ENCODE measurements around the gene ABCC3. TPM values are rescaled to one million over a fixed set of nuclear protein-coding genes. Genes with fewer than 3 reads are reported as not detected.
A peak's percentile ranks its signal among the peaks of the same experiment; 100 is the strongest.

Gene ABCC3
- total RNA-seq, 1 experiment from 2014 or later = 66.2 TPM

GRCh38 chr17:50719144-50719923 is 84.7 kb downstream of the ABCC3 start, which contains the start of gene LUC7L3 (continued):
- TF ChIP-seq, protein P1, sequence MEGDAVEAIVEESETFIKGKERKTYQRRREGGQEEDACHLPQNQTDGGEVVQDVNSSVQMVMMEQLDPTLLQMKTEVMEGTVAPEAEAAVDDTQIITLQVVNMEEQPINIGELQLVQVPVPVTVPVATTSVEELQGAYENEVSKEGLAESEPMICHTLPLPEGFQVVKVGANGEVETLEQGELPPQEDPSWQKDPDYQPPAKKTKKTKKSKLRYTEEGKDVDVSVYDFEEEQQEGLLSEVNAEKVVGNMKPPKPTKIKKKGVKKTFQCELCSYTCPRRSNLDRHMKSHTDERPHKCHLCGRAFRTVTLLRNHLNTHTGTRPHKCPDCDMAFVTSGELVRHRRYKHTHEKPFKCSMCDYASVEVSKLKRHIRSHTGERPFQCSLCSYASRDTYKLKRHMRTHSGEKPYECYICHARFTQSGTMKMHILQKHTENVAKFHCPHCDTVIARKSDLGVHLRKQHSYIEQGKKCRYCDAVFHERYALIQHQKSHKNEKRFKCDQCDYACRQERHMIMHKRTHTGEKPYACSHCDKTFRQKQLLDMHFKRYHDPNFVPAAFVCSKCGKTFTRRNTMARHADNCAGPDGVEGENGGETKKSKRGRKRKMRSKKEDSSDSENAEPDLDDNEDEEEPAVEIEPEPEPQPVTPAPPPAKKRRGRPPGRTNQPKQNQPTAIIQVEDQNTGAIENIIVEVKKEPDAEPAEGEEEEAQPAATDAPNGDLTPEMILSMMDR (IDR thresholded peaks at IDR 0.05 in 2 of 3, conservative IDR thresholded peaks at IDR 0.05 in 1 of 3; ENCODE audit: borderline replicate concordance in 1 of 3, insufficient read depth in 1 of 3, low read depth in 2 of 3, low read length in 2 of 3) = no peak

DNA sequence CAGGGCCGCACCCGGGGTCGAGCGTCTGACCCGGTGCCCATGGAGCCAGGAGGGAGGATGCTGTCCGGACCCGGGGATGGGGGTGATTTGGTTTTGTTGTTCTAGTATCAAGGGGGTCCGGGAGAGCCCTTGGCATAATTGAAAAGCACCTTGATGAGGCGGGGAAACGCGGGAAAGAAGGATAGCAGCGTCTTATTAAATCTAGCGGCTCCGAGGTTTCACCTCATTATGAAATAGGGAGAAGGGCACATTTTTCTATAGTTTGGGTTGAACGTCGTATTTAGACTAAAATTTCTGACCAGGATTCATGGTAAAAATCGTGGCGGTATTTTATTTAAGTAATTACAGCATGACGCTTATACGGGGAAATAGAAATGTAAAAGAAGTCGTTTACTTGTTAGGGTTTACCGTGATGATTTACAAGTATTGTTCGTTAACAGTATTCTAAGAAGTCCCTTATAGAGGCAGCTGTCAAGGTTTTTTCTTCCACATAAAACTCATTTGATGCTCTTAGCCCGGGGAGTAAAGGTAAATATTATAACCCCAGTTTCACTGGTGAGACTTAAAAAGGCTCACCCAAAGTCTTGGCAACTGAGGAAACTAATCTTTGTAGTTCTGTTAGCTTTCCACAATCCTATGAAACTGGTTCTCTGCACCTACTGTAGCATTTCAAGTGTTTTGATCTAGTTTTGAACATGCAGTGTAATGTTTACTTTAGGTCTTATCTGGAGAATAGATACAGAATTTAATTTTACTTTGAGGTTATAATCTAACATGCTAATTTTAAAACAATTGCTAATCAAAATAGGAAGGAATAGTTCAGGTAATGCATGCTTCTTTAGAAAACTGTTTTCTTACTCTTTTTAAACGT is 85.5 kb downstream of the ABCC3 start:
- H3K9me2 ChIP-seq (ENCODE audit: insufficient read depth) = no peaks in the 10 kb centered on the region
- H2AFZ ChIP-seq (ENCODE audit: low read depth, low read length, poor library complexity, severe bottlenecking) = no peak overlapping the region
- ChIA-PET CTCF (interaction anchor here (1.0 kb wide), 1 partner anchor 64 kb away, joined by 3 read pairs; no protein-coding TSS in a partner anchor), RAD21 (ENCODE audit: low non-redundant PET in 1 of 2, low total read pairs in 2 of 2, uncharacterized antibody in 2 of 2, unreplicated experiment in 2 of 2) (interaction anchor here in 1 of 2 experiments (0.5 kb wide), 1 partner anchor 894 kb away, joined by 3 read pairs; no protein-coding TSS in a partner anchor), POLR2A (interaction anchor here (0.6 to 1.8 kb wide), 12 partner anchors 10 to 178 kb away, joined by 3 to 7 read pairs (median 5); partner anchors contain the start of genes ANKRD40 and TOB1)
- DNase-seq (ENCODE audit: low read depth, low spot score) = no peak
- peaks cover 59% of the 10 kb centered on the region for H3K79me2 ChIP-seq (ENCODE audit: insufficient read depth, low read length)
- intact Hi-C loops (cut with micrococcal nuclease) = no loop called here
- H3K4me3 ChIP-seq (replicated peaks in 1 of 2; ENCODE audit: low read depth in 1 of 2, low read length in 2 of 2) = peak overlapping the region; percentile 65 to 98
- peak overlapping the region; percentile 95 for H3K27ac ChIP-seq (ENCODE audit: low read depth, low read length)
- peak overlapping the region; percentile 78 for H3K4me2 ChIP-seq (ENCODE audit: low read length)
- no peaks in the 10 kb centered on the region for H3K9me3 ChIP-seq (ENCODE audit: control insufficient read depth in 1 of 2, insufficient read depth in 1 of 2, low read depth in 1 of 2, low read length in 2 of 2)
- H3K4me1 ChIP-seq (ENCODE audit: control insufficient read depth in 1 of 2, insufficient read depth in 2 of 2, low read length in 2 of 2) = peaks cover 26 to 56% of the 10 kb centered on the region in 2 experiments
- ATAC-seq = no peak
- peaks cover 4 to 17% of the 10 kb centered on the region in 2 experiments; a peak in 2 of 4 replicates for H3K36me3 ChIP-seq (ENCODE audit: control insufficient read depth in 1 of 2, insufficient read depth in 2 of 2, low read length in 2 of 2)
- H3K9ac ChIP-seq (ENCODE audit: low read length) = peak overlapping the region; percentile 93
- TF ChIP-seq ZFX (IDR thresholded peaks at IDR 0.05) = peak; percentile 68; the same call in 1 of the 2 replicates
- TF ChIP-seq, protein P1 (IDR thresholded peaks at IDR 0.05 in 2 of 3, conservative IDR thresholded peaks at IDR 0.05 in 1 of 3; ENCODE audit: borderline replicate concordance in 1 of 3, insufficient read depth in 1 of 3, low read depth in 2 of 3, low read length in 2 of 3) = no peak
- H4K20me1 ChIP-seq (ENCODE audit: insufficient read depth) = peaks cover 47% of the 10 kb centered on the region
- BruUV-seq (replicated peaks) = TSS peak; percentile 55
- no peaks in the 10 kb centered on the region for H3K27me3 ChIP-seq (ENCODE audit: insufficient read depth, low read length)
